PC-9 (cell line): ENCODE results near the gene SEZ6L.

Source experiments
- CTCF ChIP-seq: fragments of 200-600 bp; sonication (generic); conservative IDR thresholded peaks from 2 replicates; pipeline ENCODE4 v1.6.1; 2017; ENCODE audit warnings: mixed run types, antibody characterized with exemption, mild to moderate bottlenecking, moderate library complexity
- EZH2 ChIP-seq: fragments of 200-600 bp; sonication (generic); IDR thresholded peaks from 2 replicates; pipeline ENCODE4 v1.8.0; 2017; ENCODE audit warnings: antibody characterized with exemption, low read depth

GRCh38 chr22:26285632-26286031 lies 116.4 kb downstream of the SEZ6L start:
- no peak for TF ChIP-seq CTCF
- no peak for TF ChIP-seq EZH2
